Measurements from ENCODE around the gene RBM6.

GRCh38 chr3:49967291-49967690 lies 27.3 kb downstream of the RBM6 start:
- no peak for TF ChIP-seq CTCF (IDR thresholded peaks at IDR 0.05 in 8 of 11, conservative IDR thresholded peaks at IDR 0.05 in 3 of 11)
- TF ChIP-seq POLR2A (IDR thresholded peaks at IDR 0.05): no peak
